Body of pancreas (tissue), 4 donors: ENCODE measurements around the gene MYO1C. TPM values are rescaled to one million over a fixed set of nuclear protein-coding genes. Genes with fewer than 3 reads are reported as not detected.

Experiments used
- ATAC-seq: fragments of 150-250 bp; one replicate; pipeline ENCODE4 v1.9.1; 2016
- DNase-seq, 4 donors: peaks; one replicate each; pipeline ENCODE4 v3.0.0-alpha.2; 2019
- H3K27ac ChIP-seq, 4 donors: fragments of 200-600 bp; sonication (generic); 1 replicate in 3 of 4; 2 replicates in 1 of 4; pipeline versions ENCODE4 v1.5.1 to v1.6.1; 2016 to 2019; ENCODE audit warnings: mild to moderate bottlenecking in 1 of 4, mixed read lengths in 1 of 4, moderate library complexity in 1 of 4
- H3K27me3 ChIP-seq, 2 donors: fragments of 200-600 bp; sonication (generic); one replicate each; pipeline ENCODE4 v1.6.0; 2016; ENCODE audit warnings: mild to moderate bottlenecking in 1 of 2
- H3K36me3 ChIP-seq, 2 donors: fragments of 200-600 bp; sonication (generic); replicated peaks in 1 of 2; 2 replicates each; pipeline ENCODE4 v1.5.1; 2016; ENCODE audit warnings: low read depth in 2 of 2; ENCODE audit not compliant: insufficient read depth in 1 of 2
- H3K4me1 ChIP-seq: fragments of 200-600 bp; sonication (generic); one replicate; pipeline ENCODE4 v1.6.0; 2016
- H3K4me3 ChIP-seq, 2 donors: fragments of 200-600 bp; sonication (generic); 1 replicate in 1 of 2; 2 replicates in 1 of 2; pipeline ENCODE4 v1.5.1; 2016 to 2019
- H3K9me3 ChIP-seq, 3 donors: fragments of 200-600 bp; sonication (generic); 1 replicate in 2 of 3; 2 replicates in 1 of 3; pipeline ENCODE4 v1.5.1; 2016
- CTCF ChIP-seq, 7 experiments: fragments of 450-650 bp in 4 of 7; fragments of 200-600 bp in 3 of 7; sonication (generic) in 3 of 7; IDR thresholded peaks; one replicate each; pipeline ENCODE4 v1.5.1; 2016 to 2019; ENCODE audit warnings: antibody characterized with exemption in 7 of 7
- POLR2A ChIP-seq, 3 donors: fragments of 450-650 bp; IDR thresholded peaks; one replicate each; pipeline ENCODE4 v1.6.1; 2016; ENCODE audit warnings: antibody characterized with exemption in 3 of 3, mild to moderate bottlenecking in 2 of 3
- WGBS, 2 donors: methylation state at CpG; one replicate each; pipeline ENCODE4 v1.1.5; 2017; 5-methylcytosine and 5-hydroxymethylcytosine counted together
- intact Hi-C: fragments of 100-400 bp; cut with DNase I; formaldehyde crosslinking; loops from one replicate; pipeline ENCODE4 v1.15.1; 2023
- total RNA-seq, 2 donors: library from RNA; depleted of rRNA; stranded (reverse); fragments of >200 nt; gene quantifications; one replicate each; pipeline ENCODE4 v1.1.0, GENCODE V29; 2016

Gene MYO1C
- total RNA-seq, 2 donors from 2014 or later, result 77.3 to 94.6 TPM

- WGBS, 2 donors, result 88 to 94% methylated on average over 7 of the region's 7 CpGs
- Histone ChIP-seq H3K36me3 (no peaks in the 10 kb centered on the region), H3K4me3 (no peak overlapping the region), H3K4me1 (peaks cover 33% of the 10 kb centered on the region), H3K27me3 (no peaks in the 10 kb centered on the region), H3K27ac (peak overlapping the region in 1 of 4 donors; percentile 83), H3K9me3 (no peaks in the 10 kb centered on the region)
- ATAC-seq (no peak), DNase-seq (no peak)
- intact Hi-C loops, result no loop called here
- TF ChIP-seq CTCF (IDR thresholded peaks at IDR 0.05), result no peak
- TF ChIP-seq POLR2A (IDR thresholded peaks at IDR 0.05), result no peak
These were observed 1.7 kb upstream of the MYO1C start for GRCh38 chr17:1494203-1494602.

- DNase-seq (no peak), ATAC-seq (no peak)
- 63 to 73% methylated on average over 16 to 23 of the region's 23 CpGs for WGBS, 2 donors
- H3K27ac ChIP-seq, result peak overlapping the region in 2 of 4 donors; percentile 72 to 83
- no peak overlapping the region for H3K4me3 ChIP-seq
- H3K4me1 ChIP-seq, result peaks cover 41% of the 10 kb centered on the region
- intact Hi-C loops, result no loop called here
- no peaks in the 10 kb centered on the region for H3K27me3 ChIP-seq
- H3K9me3 ChIP-seq, result no peaks in the 10 kb centered on the region
- no peaks in the 10 kb centered on the region for H3K36me3 ChIP-seq
- TF ChIP-seq CTCF (IDR thresholded peaks at IDR 0.05) (no peak), POLR2A (IDR thresholded peaks at IDR 0.05) (no peak)
These were observed 950 bp upstream of the MYO1C start for GRCh38 chr17:1493291-1493980.

GRCh38 chr17:1491443-1492248 is 840 bp downstream of the MYO1C start:
- peak; percentile 76 for ATAC-seq
- TF ChIP-seq CTCF (IDR thresholded peaks at IDR 0.05) (no peak), POLR2A (IDR thresholded peaks at IDR 0.05) (no peak)
- WGBS, 2 donors, result 1 to 4% methylated on average over 5 to 63 of the region's 94 CpGs
- peaks cover 56% of the 10 kb centered on the region for H3K4me1 ChIP-seq
- H3K36me3 ChIP-seq, result no peaks in the 10 kb centered on the region
- H3K9me3 ChIP-seq, result no peaks in the 10 kb centered on the region
- DNase-seq, result peak; percentile 65 to 77 (median 68)
- peak overlapping the region; percentile 19 to 83 (median 76) for H3K27ac ChIP-seq
- H3K27me3 ChIP-seq, result no peaks in the 10 kb centered on the region
- peak overlapping the region; percentile 65 to 69 for H3K4me3 ChIP-seq
- intact Hi-C loops, result no loop called here

GRCh38 chr17:1490643-1491442 is 1.6 kb downstream of the MYO1C start:
- peak overlapping the region; percentile 19 to 83 (median 76) for H3K27ac ChIP-seq
- intact Hi-C loops, result no loop called here
- ATAC-seq (peak; percentile 54), DNase-seq (peak; percentile 59 to 71 (median 69))
- WGBS, 2 donors, result 1 to 2% methylated on average over 30 to 50 of the region's 52 CpGs
- TF ChIP-seq CTCF (IDR thresholded peaks at IDR 0.05), result no peak
- peak; percentile 22 to 68 (median 55) for TF ChIP-seq POLR2A (IDR thresholded peaks at IDR 0.05)
- peak overlapping the region; percentile 65 to 69 for H3K4me3 ChIP-seq
- no peaks in the 10 kb centered on the region for H3K36me3 ChIP-seq
- no peaks in the 10 kb centered on the region for H3K9me3 ChIP-seq
- peaks cover 63% of the 10 kb centered on the region for H3K4me1 ChIP-seq
- no peaks in the 10 kb centered on the region for H3K27me3 ChIP-seq
